Fibroblast of villous mesenchyme (primary cell): Measurements from ENCODE around the gene EHD1. TPM values are rescaled to one million over a fixed set of nuclear protein-coding genes. Genes with fewer than 3 reads are reported as not detected.

Source experiments
- DNase-seq: peaks from one replicate; pipeline ENCODE4 v3.0.0-alpha.2; 2010; ENCODE audit warnings: low read depth
- H3K4me3 ChIP-seq: 2 replicates; pipeline ENCODE4 v1.5.1; 2011; ENCODE audit warnings: low read depth, mild to moderate bottlenecking, low read length
- total RNA-seq: library from RNA; depleted of rRNA; stranded (reverse); fragments of >200 nt; gene quantifications from 2 replicates; pipeline ENCODE4 v1.2.3, GENCODE V29; 2012
- TF ChIP-seq, protein P1 (sequence below): IDR thresholded peaks from 2 replicates; pipeline ENCODE4 v1.5.1; 2012; ENCODE audit warnings: low read depth, mild to moderate bottlenecking, low read length; ENCODE audit not compliant: insufficient read depth

Gene EHD1
- total RNA-seq, 1 donor, result 93.7 TPM

DNA sequence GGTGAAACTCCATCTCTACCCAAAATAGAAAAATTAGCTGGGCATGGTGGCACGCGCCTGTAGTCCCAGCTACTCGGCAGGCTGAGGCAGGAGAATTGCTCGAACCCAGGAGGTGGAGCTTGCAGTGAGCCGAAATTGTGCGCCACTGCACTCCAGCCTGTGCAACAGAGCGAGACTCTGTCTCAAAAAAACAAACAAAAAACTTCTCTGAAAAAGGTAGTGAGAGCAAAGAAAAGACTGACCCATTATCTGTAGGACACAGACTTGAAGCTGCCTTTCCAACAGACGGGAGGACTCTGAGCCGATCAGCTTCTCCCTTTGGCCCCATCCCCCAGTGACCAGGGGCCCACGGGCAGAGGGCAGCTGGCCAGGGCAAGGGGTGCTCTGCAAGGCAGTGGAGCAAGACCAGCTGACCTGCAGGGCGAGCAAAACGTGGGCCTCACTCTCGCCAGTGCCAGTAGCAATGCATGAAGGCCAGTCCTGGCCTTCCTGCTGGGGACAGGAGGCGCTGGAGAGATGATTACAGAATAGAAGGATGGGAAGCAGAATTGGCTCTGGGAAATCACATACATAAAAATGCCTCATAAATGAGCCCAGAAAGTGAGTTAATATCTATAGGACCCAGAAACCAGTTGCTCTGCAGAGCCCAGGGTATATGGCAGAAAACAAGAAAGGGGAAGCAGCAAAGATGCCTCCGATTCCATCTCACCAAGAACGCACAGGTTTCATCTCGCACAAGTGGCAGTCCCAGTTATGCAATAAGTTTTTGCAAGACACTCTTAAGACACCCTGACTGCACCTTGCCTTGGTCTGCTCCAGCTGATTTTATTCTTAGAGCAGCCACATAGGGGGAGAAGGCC, 2.8 kb downstream of the EHD1 start:
- no peak for DNase-seq
- H3K4me3 ChIP-seq, result peak overlapping the region; percentile 97
- TF ChIP-seq, protein P1, sequence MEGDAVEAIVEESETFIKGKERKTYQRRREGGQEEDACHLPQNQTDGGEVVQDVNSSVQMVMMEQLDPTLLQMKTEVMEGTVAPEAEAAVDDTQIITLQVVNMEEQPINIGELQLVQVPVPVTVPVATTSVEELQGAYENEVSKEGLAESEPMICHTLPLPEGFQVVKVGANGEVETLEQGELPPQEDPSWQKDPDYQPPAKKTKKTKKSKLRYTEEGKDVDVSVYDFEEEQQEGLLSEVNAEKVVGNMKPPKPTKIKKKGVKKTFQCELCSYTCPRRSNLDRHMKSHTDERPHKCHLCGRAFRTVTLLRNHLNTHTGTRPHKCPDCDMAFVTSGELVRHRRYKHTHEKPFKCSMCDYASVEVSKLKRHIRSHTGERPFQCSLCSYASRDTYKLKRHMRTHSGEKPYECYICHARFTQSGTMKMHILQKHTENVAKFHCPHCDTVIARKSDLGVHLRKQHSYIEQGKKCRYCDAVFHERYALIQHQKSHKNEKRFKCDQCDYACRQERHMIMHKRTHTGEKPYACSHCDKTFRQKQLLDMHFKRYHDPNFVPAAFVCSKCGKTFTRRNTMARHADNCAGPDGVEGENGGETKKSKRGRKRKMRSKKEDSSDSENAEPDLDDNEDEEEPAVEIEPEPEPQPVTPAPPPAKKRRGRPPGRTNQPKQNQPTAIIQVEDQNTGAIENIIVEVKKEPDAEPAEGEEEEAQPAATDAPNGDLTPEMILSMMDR, result peak; percentile 10

DNA sequence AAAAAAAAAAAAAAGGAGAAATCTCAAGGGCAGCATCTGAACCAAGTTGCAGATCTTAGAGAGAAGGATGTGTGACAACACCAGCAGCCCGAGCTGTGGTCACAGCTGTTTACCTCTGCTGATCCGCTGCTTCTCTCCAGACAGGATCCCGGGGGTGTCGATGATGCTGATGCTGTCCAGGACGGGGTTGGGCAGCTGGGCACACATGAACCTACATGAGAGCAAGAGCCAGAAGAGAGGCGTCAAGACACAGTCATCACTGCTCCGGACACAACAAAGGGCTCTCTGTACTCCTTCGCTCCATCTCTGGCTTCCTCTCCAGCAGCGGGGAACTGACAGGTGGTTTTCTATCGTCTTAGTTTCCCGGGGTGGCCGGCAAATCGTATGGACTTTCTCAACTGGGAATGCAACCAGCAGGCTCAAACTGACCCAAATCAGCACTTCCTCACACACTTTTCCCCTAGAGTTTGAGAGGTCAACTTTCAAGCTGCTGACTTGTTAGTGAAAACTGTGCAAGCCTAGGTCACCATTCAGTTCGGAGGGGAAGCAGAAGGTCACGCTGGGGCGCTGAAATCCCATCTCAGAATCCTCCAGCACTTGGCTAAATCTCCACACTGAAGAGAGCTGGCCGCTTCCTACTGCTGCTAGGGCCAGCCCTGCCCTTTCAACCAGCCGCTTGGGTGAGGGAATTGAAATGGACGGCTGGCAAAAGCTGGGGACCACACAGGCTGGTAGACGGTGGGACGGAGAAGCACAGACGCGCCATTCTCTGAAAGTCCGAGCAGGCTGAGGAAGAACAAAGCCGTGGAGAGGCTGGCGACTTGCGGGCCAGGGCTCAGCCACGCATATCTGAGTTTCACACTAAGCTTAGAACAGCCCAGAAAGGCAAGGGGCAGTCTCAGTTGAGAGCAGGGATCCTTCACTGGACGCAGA, 3.8 kb downstream of the EHD1 start:
- no peak for DNase-seq
- H3K4me3 ChIP-seq, result peak overlapping the region; percentile 28
- TF ChIP-seq, protein P1, result no peak

DNA sequence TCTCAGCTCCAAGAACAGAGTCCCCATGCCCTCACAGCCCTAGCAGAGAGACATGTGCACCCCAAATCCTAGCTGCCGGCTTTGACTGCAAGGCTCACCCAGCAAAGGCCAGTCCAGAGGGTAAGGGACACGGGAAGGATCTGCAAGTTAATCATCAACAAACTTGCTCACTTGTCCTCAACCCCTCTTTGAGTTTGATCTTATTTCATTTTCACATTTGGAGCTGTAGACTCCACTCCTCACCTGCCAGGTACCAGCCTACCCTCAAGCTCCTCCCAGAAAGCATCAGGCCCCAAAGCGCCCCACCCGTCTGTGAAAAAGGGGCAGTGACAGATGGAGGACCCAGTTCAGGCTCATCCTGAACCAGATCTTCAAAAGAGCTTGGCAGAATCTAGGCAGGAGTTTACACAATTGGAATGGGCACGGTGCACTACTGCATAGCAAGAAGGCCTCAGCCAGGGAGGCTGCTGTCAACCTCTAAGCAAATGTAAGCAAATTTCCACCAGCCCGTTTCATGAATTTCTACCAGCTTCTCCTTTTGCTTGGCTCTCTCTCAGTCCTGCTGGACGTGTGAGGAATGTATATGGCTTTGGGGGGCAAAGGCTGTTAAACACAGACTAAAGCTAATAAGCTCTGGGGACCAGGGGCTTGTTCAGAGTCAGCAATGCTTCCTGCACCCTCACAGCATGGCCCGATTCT, 5.5 kb downstream of the EHD1 start:
- no peak overlapping the region for H3K4me3 ChIP-seq
- TF ChIP-seq, protein P1, result no peak
- DNase-seq, result no peak

DNA sequence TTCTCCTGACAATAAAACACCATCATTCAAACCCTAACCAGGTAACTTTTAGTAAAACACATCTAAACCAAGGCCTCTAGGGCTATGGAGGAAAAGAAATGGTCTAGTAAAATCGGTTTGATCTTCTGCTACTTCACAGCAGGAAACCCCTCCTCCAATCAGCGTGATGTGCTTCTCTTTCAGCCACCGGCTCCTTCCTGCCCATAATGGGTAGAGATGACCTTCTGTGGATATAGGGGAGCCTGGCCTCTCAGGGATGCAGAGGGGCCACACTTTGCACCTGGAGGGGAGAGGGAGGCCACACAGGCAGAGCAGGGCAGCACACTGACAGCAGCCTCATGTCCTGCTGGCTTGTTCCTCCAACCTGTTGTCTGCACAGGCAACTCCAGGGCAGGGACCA, 6.9 kb downstream of the EHD1 start:
- no peak for DNase-seq
- TF ChIP-seq, protein P1, result no peak
- H3K4me3 ChIP-seq, result no peak overlapping the region

DNA sequence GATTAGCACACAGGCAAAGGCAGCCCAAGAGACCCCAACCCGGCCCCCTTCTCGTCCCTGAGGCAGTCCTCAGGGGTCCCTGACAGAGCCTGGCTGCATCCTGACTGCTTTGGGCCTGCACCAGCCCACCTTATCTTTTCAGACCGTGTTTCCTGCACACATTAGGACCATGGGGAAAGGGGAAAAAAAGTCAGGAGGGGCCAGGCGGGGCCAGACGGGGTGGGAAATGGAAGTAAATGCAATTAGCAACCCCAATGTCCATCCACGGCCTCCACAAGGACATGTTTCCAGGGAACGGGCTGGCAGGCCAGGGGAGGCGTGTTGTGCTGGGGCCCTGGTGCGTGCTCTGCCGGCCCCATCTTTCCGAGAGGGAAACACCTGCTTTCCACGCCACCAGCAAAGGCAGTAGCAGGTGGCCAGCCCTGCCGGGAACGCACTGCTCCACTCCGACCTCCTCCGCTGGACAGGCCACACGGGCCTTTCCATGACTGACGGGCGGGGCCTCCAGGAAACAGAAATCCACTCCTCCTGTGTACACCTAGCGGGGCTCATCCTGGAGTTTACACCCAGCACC, 7.4 kb downstream of the EHD1 start:
- TF ChIP-seq, protein P1, result no peak
- H3K4me3 ChIP-seq, result no peak overlapping the region
- DNase-seq, result no peak
